Measurements from ENCODE around the gene ACVR1. TPM values are rescaled to one million over a fixed set of nuclear protein-coding genes. Genes with fewer than 3 reads are reported as not detected.
A peak's percentile ranks its signal among the peaks of the same experiment; 100 is the strongest.

ACVR1 gene
- total RNA-seq, 1 donor from 2014 or later = 29.9 TPM

DNA sequence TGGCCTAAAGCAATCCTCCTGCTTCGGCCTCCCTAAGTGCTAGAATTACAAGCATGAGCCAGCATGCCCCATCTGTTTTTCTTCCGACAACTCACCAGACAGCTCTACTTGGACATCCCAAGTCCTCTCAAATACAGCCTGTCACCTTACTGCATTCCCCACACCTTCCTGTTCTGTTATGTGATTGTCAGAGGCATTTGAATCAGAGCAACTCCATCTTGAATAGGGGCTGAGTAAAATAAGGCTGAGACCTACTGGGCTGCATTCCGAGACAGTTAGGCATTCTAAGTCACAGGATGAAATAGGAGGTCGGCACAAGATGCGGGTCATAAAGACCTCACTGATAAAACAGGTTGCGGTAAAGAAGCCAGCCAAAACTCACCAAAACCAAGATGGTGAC, 17.3 kb downstream of the ACVR1 start:
- Mint-ChIP-seq H3K27me3 (ENCODE audit: unreplicated experiment) (peaks cover 2% of the 10 kb centered on the region), H3K4me1 (ENCODE audit: unreplicated experiment) (no peaks in the 10 kb centered on the region), H3K36me3 (ENCODE audit: low read depth, unreplicated experiment) (peaks cover 3% of the 10 kb centered on the region), H3K4me3 (ENCODE audit: unreplicated experiment) (no peak overlapping the region), H3K9me3 (ENCODE audit: unreplicated experiment) (no peaks in the 10 kb centered on the region), H3K27ac (ENCODE audit: unreplicated experiment) (no peak overlapping the region)
- no peak for DNase-seq (ENCODE audit: low spot score)
- TF ChIP-seq CTCF (IDR thresholded peaks at IDR 0.05; ENCODE audit: unreplicated experiment) = no peak

- Mint-ChIP-seq H3K4me1 (ENCODE audit: unreplicated experiment) (peaks cover 2% of the 10 kb centered on the region), H3K4me3 (ENCODE audit: unreplicated experiment) (peak overlapping the region; percentile 14), H3K27me3 (ENCODE audit: unreplicated experiment) (peaks cover 2% of the 10 kb centered on the region), H3K27ac (ENCODE audit: unreplicated experiment) (no peak overlapping the region), H3K36me3 (ENCODE audit: low read depth, unreplicated experiment) (peaks cover 3% of the 10 kb centered on the region), H3K9me3 (ENCODE audit: unreplicated experiment) (no peaks in the 10 kb centered on the region)
- TF ChIP-seq CTCF (IDR thresholded peaks at IDR 0.05; ENCODE audit: unreplicated experiment) = no peak
- DNase-seq (ENCODE audit: low spot score) = no peak
Observed at GRCh38 chr2:157857881-157858280, 18.2 kb downstream of the ACVR1 start.

DNA sequence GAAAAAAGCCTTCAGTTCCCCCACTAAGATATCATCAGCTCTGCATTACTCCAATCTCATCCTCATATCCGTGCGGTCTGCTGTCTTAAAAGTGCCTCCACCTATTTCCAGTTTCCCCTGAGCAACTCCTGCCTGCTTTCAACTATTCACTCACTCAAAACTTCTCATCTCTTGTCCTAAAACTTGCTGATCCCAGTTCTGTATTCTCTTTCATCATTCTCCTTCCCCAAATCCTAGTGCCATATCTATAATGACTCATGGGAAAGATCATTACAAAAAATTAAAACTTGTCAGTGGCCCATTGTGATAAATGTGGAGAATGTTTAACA, 20.0 kb downstream of the ACVR1 start:
- peaks cover 2% of the 10 kb centered on the region for H3K27me3 Mint-ChIP-seq (ENCODE audit: unreplicated experiment)
- H3K4me3 Mint-ChIP-seq (ENCODE audit: unreplicated experiment) = no peak overlapping the region
- TF ChIP-seq CTCF (IDR thresholded peaks at IDR 0.05; ENCODE audit: unreplicated experiment) = no peak
- no peaks in the 10 kb centered on the region for H3K9me3 Mint-ChIP-seq (ENCODE audit: unreplicated experiment)
- peaks cover 2% of the 10 kb centered on the region for H3K4me1 Mint-ChIP-seq (ENCODE audit: unreplicated experiment)
- no peak for DNase-seq (ENCODE audit: low spot score)
- peaks cover 3% of the 10 kb centered on the region for H3K36me3 Mint-ChIP-seq (ENCODE audit: low read depth, unreplicated experiment)
- no peak overlapping the region for H3K27ac Mint-ChIP-seq (ENCODE audit: unreplicated experiment)

GRCh38 chr2:157853820-157854219, 22.3 kb downstream of the ACVR1 start:
- peaks cover 2% of the 10 kb centered on the region for H3K4me1 Mint-ChIP-seq (ENCODE audit: unreplicated experiment)
- no peak overlapping the region for H3K27ac Mint-ChIP-seq (ENCODE audit: unreplicated experiment)
- DNase-seq (ENCODE audit: low spot score) = no peak
- no peak for TF ChIP-seq CTCF (IDR thresholded peaks at IDR 0.05; ENCODE audit: unreplicated experiment)
- no peak overlapping the region for H3K4me3 Mint-ChIP-seq (ENCODE audit: unreplicated experiment)
- no peaks in the 10 kb centered on the region for H3K27me3 Mint-ChIP-seq (ENCODE audit: unreplicated experiment)
- H3K36me3 Mint-ChIP-seq (ENCODE audit: low read depth, unreplicated experiment) = peaks cover 3% of the 10 kb centered on the region
- no peaks in the 10 kb centered on the region for H3K9me3 Mint-ChIP-seq (ENCODE audit: unreplicated experiment)

- no peak for DNase-seq (ENCODE audit: low spot score)
- TF ChIP-seq CTCF (IDR thresholded peaks at IDR 0.05; ENCODE audit: unreplicated experiment) = no peak
- peaks cover 2% of the 10 kb centered on the region for H3K4me1 Mint-ChIP-seq (ENCODE audit: unreplicated experiment)
- H3K4me3 Mint-ChIP-seq (ENCODE audit: unreplicated experiment) = no peak overlapping the region
- H3K9me3 Mint-ChIP-seq (ENCODE audit: unreplicated experiment) = no peaks in the 10 kb centered on the region
- no peak overlapping the region for H3K27ac Mint-ChIP-seq (ENCODE audit: unreplicated experiment)
- no peaks in the 10 kb centered on the region for H3K27me3 Mint-ChIP-seq (ENCODE audit: unreplicated experiment)
- peaks cover 3% of the 10 kb centered on the region for H3K36me3 Mint-ChIP-seq (ENCODE audit: low read depth, unreplicated experiment)
Observed at GRCh38 chr2:157853211-157853610, 22.9 kb downstream of the ACVR1 start.
